Psoas muscle (tissue), 8 donors: ENCODE measurements around the gene SH3BP2. TPM values are rescaled to one million over a fixed set of nuclear protein-coding genes. Genes with fewer than 3 reads are reported as not detected.
A peak's percentile ranks its signal among the peaks of the same experiment; 100 is the strongest.

Source experiments
- ATAC-seq, 4 donors: fragments of 200-7000 bp; cut with Tn5 transposase; one replicate each; pipeline ENCODE4 v1.9.1; 2020; ENCODE audit warnings: moderate library complexity in 3 of 4, mild to moderate bottlenecking in 2 of 4
- DNase-seq, 2 donors: peaks; one replicate each; pipeline ENCODE4 v3.0.0-alpha.2; 2020
- H3K27ac ChIP-seq: fragments of 200-600 bp; one replicate; pipeline ENCODE4 v1.8.0; 2022
- H3K27me3 ChIP-seq, 3 donors: fragments of 200-600 bp in 1 of 3; one replicate each; pipeline versions ENCODE4 v1.6.1 to v1.8.0; 2013 to 2022; ENCODE audit warnings: low read length in 2 of 3, mild to moderate bottlenecking in 2 of 3, moderate library complexity in 1 of 3; ENCODE audit not compliant: insufficient read depth in 3 of 3
- H3K36me3 ChIP-seq, 2 donors: fragments of 200-600 bp in 1 of 2; one replicate each; pipeline versions ENCODE4 v1.6.1 to v1.8.0; 2013 to 2022; ENCODE audit warnings: low read depth in 1 of 2, mild to moderate bottlenecking in 1 of 2, moderate library complexity in 1 of 2; ENCODE audit not compliant: insufficient read depth in 1 of 2
- H3K4me1 ChIP-seq: fragments of 200-600 bp; one replicate; pipeline ENCODE4 v1.8.0; 2022
- H3K4me3 ChIP-seq: fragments of 200-600 bp; one replicate; pipeline ENCODE4 v1.8.0; 2022; ENCODE audit warnings: mild to moderate bottlenecking
- H3K9me3 ChIP-seq: fragments of 200-600 bp; one replicate; pipeline ENCODE4 v1.8.0; 2022
- WGBS, 3 donors: extraction: QIAGEN DNeasy Blood & Tissue Kit; methylation state at CpG; one replicate each; pipeline versions ENCODE4 v1.1.6 to v1.1.7; 2013; 5-methylcytosine and 5-hydroxymethylcytosine counted together
- intact Hi-C, 2 donors: fragments of 100-400 bp; cut with DNase I; formaldehyde crosslinking; loops; one replicate each; pipeline versions ENCODE4 v1.11.0 to v1.14.2; 2022
- polyA plus RNA-seq, 3 donors: library from polyadenylated mRNA; stranded (reverse); fragments of 200-250 nt; gene quantifications; one replicate each; pipeline ENCODE4 v1.2.3, GENCODE V29; 2013
- total RNA-seq, 4 donors: library from RNA; stranded (reverse); fragmentation: NEBNext Ultra II Directional in 2 of 4; extraction: Animal tissue kit (Norgen Biotek cat#: 25700) in 2 of 4; gene quantifications; one replicate each; pipeline versions ENCODE4 v1.2.1 to v1.2.4, GENCODE V29; 2021 to 2023
- TF ChIP-seq, protein P1 (sequence below): fragments of 200-600 bp; IDR thresholded peaks from one replicate; pipeline ENCODE4 v1.8.0; 2022; ENCODE audit warnings: antibody characterized with exemption
- donor health status: healthy with polysubstance abuse.
- donor health status: DM: no; HTN: no; CAD: no; lungs with moderate emphysema.
- donor health status: Bipolar disorder and iron deficiency.
- donor health status: healthy.
- donor health status: DM: yes; HTN: yes; CAD: no.
- donor health status: DM: no; HTN: no; CAD: no.
- donor health status: DM: no; HTN: no; CAD: no.
- donor health status: DM: yes; HTN: yes; CAD: no.

The SH3BP2 gene
- total and polyA plus RNA-seq, 7 donors: 7.1 to 18.1 (median 13.1) TPM

DNA sequence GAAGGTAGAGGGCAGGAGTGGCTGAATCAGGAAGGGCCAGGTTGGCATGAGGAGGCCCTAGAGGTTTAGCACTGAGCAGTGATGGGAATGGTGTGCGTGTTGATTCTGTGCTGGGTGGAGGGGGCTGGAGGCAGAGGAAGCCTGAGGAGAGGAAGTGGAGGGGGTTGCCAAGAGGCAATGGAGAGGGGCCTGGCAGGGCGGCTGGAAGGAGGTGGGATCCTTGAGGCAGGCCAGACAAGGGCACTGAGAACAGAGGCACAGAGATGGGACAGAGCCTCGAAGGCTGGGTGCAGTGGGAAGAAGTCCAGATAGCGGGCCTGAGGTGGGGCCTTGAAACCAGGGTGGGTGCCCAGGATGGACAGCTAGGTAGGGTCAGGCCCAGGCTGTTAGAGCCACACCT, 24.3 kb downstream of the SH3BP2 start:
- Histone ChIP-seq H3K27me3 (no peaks in the 10 kb centered on the region), H3K27ac (no peak overlapping the region), H3K9me3 (no peaks in the 10 kb centered on the region), H3K4me1 (peaks cover 25% of the 10 kb centered on the region), H3K36me3 (peaks cover 0 to 8% of the 10 kb centered on the region in 2 donors), H3K4me3 (no peak overlapping the region)
- ATAC-seq: no peak
- DNase-seq: peak in 1 of 2 donors; percentile 44
- TF ChIP-seq, protein P1, sequence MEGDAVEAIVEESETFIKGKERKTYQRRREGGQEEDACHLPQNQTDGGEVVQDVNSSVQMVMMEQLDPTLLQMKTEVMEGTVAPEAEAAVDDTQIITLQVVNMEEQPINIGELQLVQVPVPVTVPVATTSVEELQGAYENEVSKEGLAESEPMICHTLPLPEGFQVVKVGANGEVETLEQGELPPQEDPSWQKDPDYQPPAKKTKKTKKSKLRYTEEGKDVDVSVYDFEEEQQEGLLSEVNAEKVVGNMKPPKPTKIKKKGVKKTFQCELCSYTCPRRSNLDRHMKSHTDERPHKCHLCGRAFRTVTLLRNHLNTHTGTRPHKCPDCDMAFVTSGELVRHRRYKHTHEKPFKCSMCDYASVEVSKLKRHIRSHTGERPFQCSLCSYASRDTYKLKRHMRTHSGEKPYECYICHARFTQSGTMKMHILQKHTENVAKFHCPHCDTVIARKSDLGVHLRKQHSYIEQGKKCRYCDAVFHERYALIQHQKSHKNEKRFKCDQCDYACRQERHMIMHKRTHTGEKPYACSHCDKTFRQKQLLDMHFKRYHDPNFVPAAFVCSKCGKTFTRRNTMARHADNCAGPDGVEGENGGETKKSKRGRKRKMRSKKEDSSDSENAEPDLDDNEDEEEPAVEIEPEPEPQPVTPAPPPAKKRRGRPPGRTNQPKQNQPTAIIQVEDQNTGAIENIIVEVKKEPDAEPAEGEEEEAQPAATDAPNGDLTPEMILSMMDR: no peak
- intact Hi-C loops: no loop called here
- 67 to 81% (median 77%) methylated on average over 4 of the region's 4 CpGs for WGBS, 3 donors

DNA sequence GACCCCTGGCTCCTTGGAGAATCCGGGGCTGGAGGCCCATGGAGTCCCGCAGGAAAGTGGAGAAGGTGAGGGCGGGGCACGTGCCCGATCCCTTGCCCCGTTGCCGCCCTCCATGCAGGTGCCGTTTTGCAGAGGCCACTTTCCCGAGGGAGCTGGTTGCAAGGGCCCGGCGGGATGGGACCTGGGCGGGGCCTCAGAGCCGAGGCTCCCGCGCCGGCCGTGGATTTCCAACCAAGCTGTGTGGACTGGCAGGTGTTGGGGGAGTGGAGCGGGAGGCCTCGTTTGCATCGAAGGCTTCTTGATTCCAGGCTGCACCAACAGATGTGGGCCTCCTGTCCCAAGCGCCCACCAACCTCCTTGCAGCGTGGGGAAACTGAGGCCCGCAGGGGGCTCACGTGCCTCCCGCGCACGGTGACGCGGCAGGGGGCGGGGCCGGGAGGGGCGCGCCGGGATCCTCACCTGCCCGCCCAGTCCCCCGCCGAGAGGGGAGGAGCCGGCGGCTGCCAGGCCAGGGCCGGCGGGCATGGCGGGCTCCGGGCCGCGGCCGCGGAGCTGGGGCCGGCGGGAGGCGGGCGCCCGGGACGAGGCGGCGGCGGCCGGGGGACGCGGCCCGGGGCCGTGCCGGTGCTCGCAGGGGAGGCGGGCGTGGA, 24.9 kb downstream of the SH3BP2 start:
- 10 to 22% (median 17%) methylated on average over 28 to 65 of the region's 65 CpGs for WGBS, 3 donors
- H3K4me1 ChIP-seq: peaks cover 18% of the 10 kb centered on the region
- peaks cover 0 to 14% of the 10 kb centered on the region in 2 donors for H3K36me3 ChIP-seq
- intact Hi-C loops: no loop called here
- DNase-seq (peak; percentile 19 to 53), ATAC-seq (peak; percentile 50 to 69 (median 60))
- H3K4me3 ChIP-seq: peak overlapping the region; percentile 70
- H3K9me3 ChIP-seq: no peaks in the 10 kb centered on the region
- TF ChIP-seq, protein P1: no peak
- H3K27ac ChIP-seq: no peak overlapping the region
- no peaks in the 10 kb centered on the region for H3K27me3 ChIP-seq

DNA sequence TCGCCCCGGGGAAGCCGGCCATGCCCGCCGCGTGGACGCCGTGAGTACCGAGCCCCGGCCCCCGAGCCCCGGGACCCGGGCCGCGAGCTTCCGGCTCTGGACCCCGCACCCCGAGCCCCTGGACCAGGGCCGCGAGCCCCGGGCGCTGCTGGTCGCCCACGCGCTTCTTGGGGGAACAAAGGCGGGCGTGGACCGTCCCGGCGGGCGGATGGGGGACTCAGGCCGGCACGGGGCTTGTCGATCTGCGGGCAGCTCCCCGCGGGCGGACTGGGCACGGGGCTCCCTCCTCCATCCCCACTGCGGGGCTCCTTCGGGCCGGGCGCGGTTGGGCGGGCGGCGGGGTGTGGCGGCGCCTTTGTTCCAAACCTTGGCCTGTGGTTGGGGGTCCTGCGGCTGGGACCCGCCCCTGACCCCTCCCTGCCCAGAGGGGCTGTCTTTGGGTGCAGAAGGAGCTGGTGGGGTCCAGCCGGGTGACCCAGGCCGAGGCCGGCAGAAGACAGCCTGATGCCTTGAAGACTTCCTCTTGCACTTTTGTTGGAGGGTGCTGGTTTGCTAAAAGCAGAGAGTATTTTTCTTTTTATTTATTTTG, 25.6 kb downstream of the SH3BP2 start:
- peak in 3 of 4 donors; percentile 12 to 15 (median 14) for ATAC-seq
- peaks cover 2 to 18% of the 10 kb centered on the region in 2 donors for H3K36me3 ChIP-seq
- peak overlapping the region; percentile 70 for H3K4me3 ChIP-seq
- DNase-seq: peak; percentile 17 to 53
- intact Hi-C loops: no loop called here
- no peak overlapping the region for H3K27ac ChIP-seq
- H3K27me3 ChIP-seq: no peaks in the 10 kb centered on the region
- TF ChIP-seq, protein P1: no peak
- H3K4me1 ChIP-seq: peaks cover 12% of the 10 kb centered on the region
- WGBS, 3 donors: 6 to 12% (median 11%) methylated on average over 34 to 54 of the region's 54 CpGs
- H3K9me3 ChIP-seq: no peaks in the 10 kb centered on the region

DNA sequence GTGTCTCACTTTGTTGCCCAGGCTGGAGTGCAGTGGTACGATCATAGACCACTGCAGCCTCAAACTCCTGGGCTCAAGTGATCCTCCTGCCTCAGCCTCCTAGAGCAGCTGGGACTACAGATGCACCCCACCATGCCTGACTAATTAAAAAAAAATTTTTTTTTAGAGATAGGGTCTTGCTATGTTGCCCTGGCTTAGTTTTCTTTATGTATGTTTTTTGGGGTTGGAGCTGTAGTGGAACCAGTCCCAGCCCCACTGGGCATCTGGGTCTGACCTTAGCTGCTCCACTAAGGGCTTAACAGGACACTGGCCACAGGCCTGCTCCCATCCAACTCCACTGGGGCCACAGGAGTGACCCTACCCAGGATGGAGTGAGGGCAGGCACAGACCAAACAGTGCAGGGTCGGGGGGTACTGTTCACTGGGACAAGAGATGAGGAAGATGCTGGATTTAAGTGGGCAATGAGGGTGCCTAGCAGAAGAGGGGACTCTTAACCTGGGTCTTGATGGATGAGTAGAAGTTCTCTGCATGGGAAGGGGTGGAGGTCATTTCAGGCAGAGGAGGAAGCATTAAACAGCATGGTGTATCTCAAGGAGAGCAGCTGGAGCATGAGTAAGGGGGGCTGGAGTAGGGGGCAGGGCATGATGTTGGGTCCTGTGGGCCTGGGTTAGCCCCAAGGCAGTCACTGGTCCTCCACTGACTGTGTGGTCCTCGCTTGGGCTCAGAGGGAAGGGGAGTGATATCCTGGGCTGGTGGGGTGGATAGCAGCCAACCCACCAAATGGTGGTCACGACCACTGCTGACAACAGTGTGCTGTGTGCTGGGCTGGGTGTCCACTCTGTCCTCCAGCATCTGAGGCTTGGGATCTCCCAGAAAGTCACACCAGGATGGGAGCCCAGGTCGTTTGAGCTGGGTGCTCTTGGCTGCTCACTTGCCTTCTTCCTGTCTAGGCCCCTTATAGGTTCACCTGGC, 26.6 kb downstream of the SH3BP2 start:
- Histone ChIP-seq H3K27ac (no peak overlapping the region), H3K36me3 (peaks cover 2 to 28% of the 10 kb centered on the region in 2 donors), H3K9me3 (no peaks in the 10 kb centered on the region), H3K27me3 (no peaks in the 10 kb centered on the region), H3K4me1 (peaks cover 6% of the 10 kb centered on the region), H3K4me3 (no peak overlapping the region)
- intact Hi-C loops: no loop called here
- DNase-seq (peak in 1 of 2 donors; percentile 31), ATAC-seq (peak in 1 of 4 donors; percentile 11)
- 75 to 86% (median 85%) methylated on average over 4 to 5 of the region's 5 CpGs for WGBS, 3 donors
- TF ChIP-seq, protein P1: no peak
